KMS-11 (cell line): ENCODE results near the gene TIMM21.

Experiments
- H2AFZ ChIP-seq: fragments of 200-600 bp; sonication (generic); 2 replicates; pipeline ENCODE4 v1.6.1; 2016; ENCODE audit warnings: antibody characterized with exemption, mixed run types, low read depth
- H3K27ac ChIP-seq: fragments of 200-600 bp; sonication (generic); 2 replicates; pipeline ENCODE4 v1.6.1; 2016; ENCODE audit warnings: mild to moderate bottlenecking, mixed run types
- H3K27me3 ChIP-seq: fragments of 200-600 bp; sonication (generic); 2 replicates; pipeline ENCODE4 v1.6.1; 2017; ENCODE audit warnings: mild to moderate bottlenecking, low read depth, mixed run types, moderate library complexity; ENCODE audit not compliant: insufficient read depth
- H3K36me3 ChIP-seq: fragments of 200-600 bp; sonication (generic); 2 replicates; pipeline ENCODE4 v1.6.1; 2017; ENCODE audit warnings: mild to moderate bottlenecking, mixed run types; ENCODE audit not compliant: insufficient read depth
- H3K4me1 ChIP-seq: fragments of 200-600 bp; sonication (generic); 2 replicates; pipeline ENCODE4 v1.6.1; 2016; ENCODE audit warnings: mild to moderate bottlenecking, low read depth, mixed run types; ENCODE audit not compliant: poor library complexity, severe bottlenecking
- H3K4me2 ChIP-seq: fragments of 200-600 bp; sonication (generic); 2 replicates; pipeline ENCODE4 v1.7.0; 2016; ENCODE audit warnings: mild to moderate bottlenecking, mixed run types
- H3K4me3 ChIP-seq: fragments of 200-600 bp; sonication (generic); IDR thresholded peaks from 2 replicates; pipeline ENCODE4 v1.6.1; 2017; ENCODE audit warnings: low read depth, low read length, mixed read lengths; ENCODE audit not compliant: insufficient read depth
- H3K79me2 ChIP-seq: fragments of 200-600 bp; sonication (generic); 2 replicates; pipeline ENCODE4 v1.6.1; 2016; ENCODE audit warnings: low read depth, mixed run types; ENCODE audit not compliant: insufficient read depth
- H3K9ac ChIP-seq: fragments of 200-600 bp; sonication (generic); 2 replicates; pipeline ENCODE4 v1.6.1; 2016; ENCODE audit warnings: mild to moderate bottlenecking, mixed run types
- H4K20me1 ChIP-seq: fragments of 200-600 bp; sonication (generic); 2 replicates; pipeline ENCODE4 v1.6.1; 2016; ENCODE audit warnings: mild to moderate bottlenecking, mixed run types; ENCODE audit not compliant: insufficient read depth
- CTCF ChIP-seq: fragments of 200-600 bp; sonication (generic); conservative IDR thresholded peaks from 2 replicates; pipeline ENCODE4 v1.6.1; 2017; ENCODE audit warnings: low read depth, mild to moderate bottlenecking, antibody characterized with exemption, low read length, moderate library complexity, mixed read lengths

The TIMM21 gene

GRCh38 chr18:74139888-74140287 lies 8.4 kb upstream of the TIMM21 start:
- Histone ChIP-seq H3K4me2 (no peak overlapping the region), H3K27ac (no peak overlapping the region), H3K27me3 (no peaks in the 10 kb centered on the region), H2AFZ (no peak overlapping the region), H3K4me1 (no peaks in the 10 kb centered on the region), H4K20me1 (no peaks in the 10 kb centered on the region), H3K79me2 (no peaks in the 10 kb centered on the region), H3K36me3 (no peaks in the 10 kb centered on the region), H3K4me3 (no peak overlapping the region), H3K9ac (no peak overlapping the region)
- TF ChIP-seq CTCF = no peak

- Histone ChIP-seq H3K4me3 (no peak overlapping the region), H3K79me2 (no peaks in the 10 kb centered on the region), H3K4me1 (no peaks in the 10 kb centered on the region), H2AFZ (no peak overlapping the region), H3K27ac (no peak overlapping the region), H4K20me1 (no peaks in the 10 kb centered on the region), H3K36me3 (no peaks in the 10 kb centered on the region), H3K27me3 (no peaks in the 10 kb centered on the region), H3K4me2 (no peak overlapping the region), H3K9ac (no peak overlapping the region)
- no peak for TF ChIP-seq CTCF
Measured at GRCh38 chr18:74140582-74140981, 7.7 kb upstream of the TIMM21 start.

- Histone ChIP-seq H3K4me3 (no peak overlapping the region), H3K4me2 (no peak overlapping the region), H3K27ac (no peak overlapping the region), H2AFZ (no peak overlapping the region), H3K9ac (no peak overlapping the region), H3K79me2 (no peaks in the 10 kb centered on the region), H3K4me1 (no peaks in the 10 kb centered on the region), H3K36me3 (no peaks in the 10 kb centered on the region), H4K20me1 (no peaks in the 10 kb centered on the region), H3K27me3 (no peaks in the 10 kb centered on the region)
- no peak for TF ChIP-seq CTCF
Measured at GRCh38 chr18:74141667-74142066, 6.7 kb upstream of the TIMM21 start.

- no peak overlapping the region for H3K4me2 ChIP-seq
Measured at GRCh38 chr18:74142252-74142651, 6.1 kb upstream of the TIMM21 start.

More at GRCh38 chr18:74142252-74142651, 6.1 kb upstream of the TIMM21 start:
- H4K20me1 ChIP-seq = no peaks in the 10 kb centered on the region
- TF ChIP-seq CTCF = no peak
- H3K27ac ChIP-seq = no peak overlapping the region
- no peak overlapping the region for H3K4me3 ChIP-seq
- no peaks in the 10 kb centered on the region for H3K36me3 ChIP-seq
- no peak overlapping the region for H2AFZ ChIP-seq
- H3K9ac ChIP-seq = no peak overlapping the region
- H3K79me2 ChIP-seq = no peaks in the 10 kb centered on the region
- H3K4me1 ChIP-seq = peaks cover 3% of the 10 kb centered on the region
- H3K27me3 ChIP-seq = no peaks in the 10 kb centered on the region
